Panc1 (cell line): ENCODE measurements around the gene PPT2. TPM values are rescaled to one million over a fixed set of nuclear protein-coding genes. Genes with fewer than 3 reads are reported as not detected.

Experiments
- ATAC-seq: fragments of 200-7000 bp; cut with Tn5 transposase; 2 replicates; pipeline ENCODE4 v1.9.1; 2020; ENCODE audit warnings: mild to moderate bottlenecking, moderate library complexity
- BruUV-seq: library from RNA; stranded (reverse); fragments of 400-500 nt; replicated peaks from 2 replicates; lab custom pipeline; 2021; lab: Mats Ljungman, UMichigan
- CTCF ChIA-PET: fragments of 300-600 bp; sonication (Branson Sonifier 250); formaldehyde crosslinking; loops from one replicate; lab custom pipeline; 2022; ENCODE audit warnings: antibody characterized with exemption; lab: Charles Lee
- POLR2A ChIA-PET: fragments of 300-600 bp; sonication (Branson Sonifier 250); formaldehyde crosslinking; loops from one replicate; lab custom pipeline; 2022; ENCODE audit warnings: antibody characterized with exemption; lab: Charles Lee
- DNase-seq: peaks from one replicate; pipeline ENCODE4 v3.0.0-alpha.2; 2010; ENCODE audit warnings: low read depth, low spot score
- H3K27ac ChIP-seq: 2 replicates; pipeline ENCODE4 v1.5.1; 2011; ENCODE audit warnings: mild to moderate bottlenecking, low read length, inconsistent platforms
- H3K27me3 ChIP-seq: fragments of 200-500 bp; sonication (Bioruptor generic); 2 replicates; pipeline ENCODE4 v1.6.0; 2014; ENCODE audit warnings: low read length, inconsistent platforms; ENCODE audit not compliant: control insufficient read depth, insufficient read depth
- H3K36me3 ChIP-seq: fragments of 200-500 bp; sonication (Bioruptor generic); 2 replicates; pipeline ENCODE4 v1.5.1; 2014; ENCODE audit warnings: inconsistent platforms, mild to moderate bottlenecking, low read length, moderate library complexity; ENCODE audit not compliant: control insufficient read depth, insufficient read depth
- H3K4me1 ChIP-seq: 2 replicates; pipeline ENCODE4 v1.5.1; 2011; ENCODE audit warnings: inconsistent platforms, mild to moderate bottlenecking, low read length, moderate library complexity; ENCODE audit not compliant: control insufficient read depth, insufficient read depth
- H3K4me3 ChIP-seq, 2 experiments: 2 replicates each; pipeline ENCODE4 v1.5.1; 2011 to 2012; ENCODE audit warnings: low read depth in 2 of 2, low read length in 2 of 2, mild to moderate bottlenecking in 2 of 2, inconsistent platforms in 1 of 2, moderate library complexity in 1 of 2
- H3K9me3 ChIP-seq: fragments of 200-500 bp; sonication (Bioruptor generic); 2 replicates; pipeline ENCODE4 v1.5.1; 2014; ENCODE audit warnings: low read depth, mild to moderate bottlenecking, inconsistent platforms, low read length, moderate library complexity; ENCODE audit not compliant: control insufficient read depth, insufficient read depth
- POLR2AphosphoS5 ChIP-seq: IDR thresholded peaks from 2 replicates; pipeline ENCODE4 v1.6.1; 2012; ENCODE audit warnings: mild to moderate bottlenecking, low read depth, low read length, moderate library complexity
- SIN3A ChIP-seq: IDR thresholded peaks from 2 replicates; pipeline ENCODE4 v1.6.1; 2012; ENCODE audit warnings: low read depth, mild to moderate bottlenecking, low read length, moderate library complexity, borderline replicate concordance; ENCODE audit not compliant: insufficient read depth
- TCF7L2 ChIP-seq: IDR thresholded peaks from 2 replicates; pipeline ENCODE4 v1.6.1; 2011; ENCODE audit warnings: mild to moderate bottlenecking, low read depth, low read length, inconsistent platforms
- in situ Hi-C: cut with HindIII; loops from 2 replicates; pipeline ENCODE4 v1.10.0; 2016; ENCODE audit warnings: low sequenced_read_pairs, low pct_unique_long_range_greater_than_20kb
- intact Hi-C: fragments of 100-400 bp; cut with micrococcal nuclease; formaldehyde crosslinking; loops from one replicate; pipeline ENCODE4 v1.10.0; 2022; ENCODE audit not compliant: unreplicated experiment
- total RNA-seq: library from RNA; stranded (reverse); gene quantifications from one replicate; pipeline ENCODE4 v1.2.1, GENCODE V29; 2021; ENCODE audit not compliant: unreplicated experiment
- TF ChIP-seq, protein P1 (sequence below): fragments of 450-650 bp; IDR thresholded peaks from 2 replicates; pipeline ENCODE4 v1.5.1; 2017; ENCODE audit warnings: mild to moderate bottlenecking
- TF ChIP-seq, protein P2 (sequence below), 2 experiments: IDR thresholded peaks; 2 replicates each; pipeline ENCODE4 v1.6.1; 2011 to 2012; ENCODE audit warnings: low read depth in 2 of 2, control low read depth in 1 of 2, low read length in 1 of 2, mild to moderate bottlenecking in 1 of 2, moderate library complexity in 1 of 2; ENCODE audit not compliant: insufficient read depth in 1 of 2

PPT2 gene
- total RNA-seq, 1 experiment from 2014 or later, result 20.1 TPM

DNA sequence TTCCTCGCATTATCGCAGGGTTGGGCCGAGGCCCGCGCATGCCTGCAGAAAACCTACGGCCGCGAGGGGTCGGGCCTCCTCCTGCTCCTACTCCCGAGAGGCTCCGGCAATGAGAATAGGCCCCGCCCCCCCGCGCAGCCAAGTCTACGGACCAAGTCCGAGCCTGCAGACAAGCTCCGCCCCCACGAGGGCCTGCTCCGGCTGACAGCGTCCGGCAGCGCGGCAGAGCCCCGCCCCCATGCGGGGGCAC lies 41.6 kb downstream of the PPT2 start:
- CTCF ChIA-PET, result interaction anchor here (0.6 to 1.0 kb wide), 7 partner anchors 18 to 672 kb away, joined by 3 to 10 read pairs (median 6); partner anchors contain the start of gene ATF6B
- Histone ChIP-seq H3K27me3 (no peaks in the 10 kb centered on the region), H3K4me3 (peak overlapping the region; percentile 86 to 94; a peak in 3 of 4 replicates), H3K4me1 (peaks cover 33% of the 10 kb centered on the region), H3K9me3 (no peaks in the 10 kb centered on the region), H3K36me3 (no peaks in the 10 kb centered on the region; the same call in 1 of the 2 replicates), H3K27ac (peak overlapping the region; percentile 99; the same call in 1 of the 2 replicates)
- ATAC-seq, result no peak
- POLR2A ChIA-PET, result interaction anchor here (0.6 to 1.0 kb wide), 2 partner anchors 18 to 37 kb away, joined by 4 to 5 read pairs; no protein-coding TSS in a partner anchor
- TF ChIP-seq POLR2AphosphoS5, result no peak
- TF ChIP-seq SIN3A, result no peak
- TF ChIP-seq, protein P1, sequence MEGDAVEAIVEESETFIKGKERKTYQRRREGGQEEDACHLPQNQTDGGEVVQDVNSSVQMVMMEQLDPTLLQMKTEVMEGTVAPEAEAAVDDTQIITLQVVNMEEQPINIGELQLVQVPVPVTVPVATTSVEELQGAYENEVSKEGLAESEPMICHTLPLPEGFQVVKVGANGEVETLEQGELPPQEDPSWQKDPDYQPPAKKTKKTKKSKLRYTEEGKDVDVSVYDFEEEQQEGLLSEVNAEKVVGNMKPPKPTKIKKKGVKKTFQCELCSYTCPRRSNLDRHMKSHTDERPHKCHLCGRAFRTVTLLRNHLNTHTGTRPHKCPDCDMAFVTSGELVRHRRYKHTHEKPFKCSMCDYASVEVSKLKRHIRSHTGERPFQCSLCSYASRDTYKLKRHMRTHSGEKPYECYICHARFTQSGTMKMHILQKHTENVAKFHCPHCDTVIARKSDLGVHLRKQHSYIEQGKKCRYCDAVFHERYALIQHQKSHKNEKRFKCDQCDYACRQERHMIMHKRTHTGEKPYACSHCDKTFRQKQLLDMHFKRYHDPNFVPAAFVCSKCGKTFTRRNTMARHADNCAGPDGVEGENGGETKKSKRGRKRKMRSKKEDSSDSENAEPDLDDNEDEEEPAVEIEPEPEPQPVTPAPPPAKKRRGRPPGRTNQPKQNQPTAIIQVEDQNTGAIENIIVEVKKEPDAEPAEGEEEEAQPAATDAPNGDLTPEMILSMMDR, result no peak
- no peak for TF ChIP-seq TCF7L2
- TF ChIP-seq, protein P2, sequence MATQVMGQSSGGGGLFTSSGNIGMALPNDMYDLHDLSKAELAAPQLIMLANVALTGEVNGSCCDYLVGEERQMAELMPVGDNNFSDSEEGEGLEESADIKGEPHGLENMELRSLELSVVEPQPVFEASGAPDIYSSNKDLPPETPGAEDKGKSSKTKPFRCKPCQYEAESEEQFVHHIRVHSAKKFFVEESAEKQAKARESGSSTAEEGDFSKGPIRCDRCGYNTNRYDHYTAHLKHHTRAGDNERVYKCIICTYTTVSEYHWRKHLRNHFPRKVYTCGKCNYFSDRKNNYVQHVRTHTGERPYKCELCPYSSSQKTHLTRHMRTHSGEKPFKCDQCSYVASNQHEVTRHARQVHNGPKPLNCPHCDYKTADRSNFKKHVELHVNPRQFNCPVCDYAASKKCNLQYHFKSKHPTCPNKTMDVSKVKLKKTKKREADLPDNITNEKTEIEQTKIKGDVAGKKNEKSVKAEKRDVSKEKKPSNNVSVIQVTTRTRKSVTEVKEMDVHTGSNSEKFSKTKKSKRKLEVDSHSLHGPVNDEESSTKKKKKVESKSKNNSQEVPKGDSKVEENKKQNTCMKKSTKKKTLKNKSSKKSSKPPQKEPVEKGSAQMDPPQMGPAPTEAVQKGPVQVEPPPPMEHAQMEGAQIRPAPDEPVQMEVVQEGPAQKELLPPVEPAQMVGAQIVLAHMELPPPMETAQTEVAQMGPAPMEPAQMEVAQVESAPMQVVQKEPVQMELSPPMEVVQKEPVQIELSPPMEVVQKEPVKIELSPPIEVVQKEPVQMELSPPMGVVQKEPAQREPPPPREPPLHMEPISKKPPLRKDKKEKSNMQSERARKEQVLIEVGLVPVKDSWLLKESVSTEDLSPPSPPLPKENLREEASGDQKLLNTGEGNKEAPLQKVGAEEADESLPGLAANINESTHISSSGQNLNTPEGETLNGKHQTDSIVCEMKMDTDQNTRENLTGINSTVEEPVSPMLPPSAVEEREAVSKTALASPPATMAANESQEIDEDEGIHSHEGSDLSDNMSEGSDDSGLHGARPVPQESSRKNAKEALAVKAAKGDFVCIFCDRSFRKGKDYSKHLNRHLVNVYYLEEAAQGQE (IDR thresholded peaks at IDR 0.05; ENCODE audit: insufficient read depth in 1 of 2, low read depth in 2 of 2, low read length in 1 of 2), result no peak; a peak in 1 of 4 replicates
- intact Hi-C loops (loop anchor here (10.0 kb wide), 1 partner anchor 81 kb away; no protein-coding TSS in a partner anchor), in situ Hi-C loops (no loop called here)
- DNase-seq, result peak; percentile 92
- BruUV-seq, result no TSS peak

DNA sequence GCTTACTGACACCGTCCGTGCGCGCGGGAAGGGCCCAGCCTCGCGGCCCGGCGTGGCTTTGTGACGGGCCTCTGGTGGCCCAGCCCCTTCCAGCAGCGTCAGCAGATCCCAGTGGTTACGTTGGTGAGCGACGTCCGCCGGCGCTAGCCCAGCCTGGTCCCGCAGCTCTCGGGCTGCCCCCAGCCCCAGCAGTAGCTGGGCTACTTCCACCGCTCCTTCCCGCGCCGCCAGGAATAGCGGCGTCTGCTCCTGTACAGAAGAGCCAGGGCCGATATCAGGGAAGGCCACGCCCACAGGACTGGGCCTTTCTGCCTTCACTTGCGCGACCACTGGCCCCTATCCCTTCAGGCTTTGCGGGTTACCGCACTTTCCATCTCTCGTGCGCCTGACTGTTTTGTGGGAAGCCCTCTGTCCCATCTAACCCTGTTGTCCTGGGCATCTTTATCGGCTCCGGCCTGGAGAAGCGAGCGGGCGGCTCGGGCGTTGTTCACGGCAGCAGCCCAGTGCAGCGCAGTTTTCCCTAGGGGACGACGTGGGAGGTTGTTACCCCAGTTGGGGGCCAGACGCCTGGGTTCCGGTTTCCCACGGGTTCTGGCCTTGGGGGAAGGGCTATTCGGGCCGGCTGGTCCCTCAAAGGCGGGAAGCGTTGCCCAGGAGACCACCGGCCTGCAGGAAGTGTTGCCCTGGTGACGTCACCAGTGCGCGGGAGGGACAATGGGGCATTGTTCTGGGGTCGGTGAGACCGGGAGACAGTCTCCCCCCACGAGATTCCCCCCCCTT lies 42.2 kb downstream of the PPT2 start:
- in situ Hi-C loops, result no loop called here
- TF ChIP-seq, protein P2 (IDR thresholded peaks at IDR 0.05; ENCODE audit: insufficient read depth in 1 of 2, low read depth in 2 of 2, low read length in 1 of 2), result no peak
- TF ChIP-seq TCF7L2 (no peak), POLR2AphosphoS5 (peak; percentile 86), SIN3A (peak; percentile 32; the same call in 1 of the 2 replicates)
- TF ChIP-seq, protein P1, result no peak
- Histone ChIP-seq H3K27me3 (no peaks in the 10 kb centered on the region), H3K4me1 (peaks cover 28% of the 10 kb centered on the region), H3K4me3 (peak overlapping the region; percentile 86 to 94), H3K9me3 (no peaks in the 10 kb centered on the region), H3K27ac (peak overlapping the region; percentile 96), H3K36me3 (no peaks in the 10 kb centered on the region)
- DNase-seq (no peak), ATAC-seq (peak; percentile 93)
- ChIA-PET POLR2A (interaction anchor here (0.6 to 1.0 kb wide), 3 partner anchors 19 to 150 kb away, joined by 4 to 5 read pairs (median 4); no protein-coding TSS in a partner anchor), CTCF (interaction anchor here (0.6 to 1.0 kb wide), 7 partner anchors 19 to 671 kb away, joined by 3 to 10 read pairs (median 6); partner anchors contain the start of gene ATF6B)
- intact Hi-C loops, result loop anchor here (10.0 kb wide), 1 partner anchor 81 kb away; no protein-coding TSS in a partner anchor
- BruUV-seq, result TSS peak; percentile 93
